NT2/D1 (cell line): ENCODE results near the gene LRRC46.

ENCODE experiments used
- DNase-seq: peaks from one replicate; pipeline ENCODE4 v3.0.0-alpha.2; 2011; ENCODE audit warnings: low read depth, low spot score
- H3K27me3 ChIP-seq: 2 replicates; pipeline ENCODE4 v1.6.0; 2011; ENCODE audit warnings: mild to moderate bottlenecking; ENCODE audit not compliant: insufficient read length, insufficient read depth
- H3K36me3 ChIP-seq: 2 replicates; pipeline ENCODE4 v1.6.1; 2011; ENCODE audit warnings: mild to moderate bottlenecking, low read length, mixed read lengths; ENCODE audit not compliant: insufficient read depth, insufficient read length
- H3K4me1 ChIP-seq: 2 replicates; pipeline ENCODE4 v1.5.1; 2011; ENCODE audit not compliant: insufficient read depth, insufficient read length
- H3K4me3 ChIP-seq: 2 replicates; pipeline ENCODE4 v1.5.1; 2011; ENCODE audit warnings: low read depth; ENCODE audit not compliant: insufficient read length
- H3K9ac ChIP-seq: 2 replicates; pipeline ENCODE4 v1.6.0; 2011; ENCODE audit warnings: low read depth; ENCODE audit not compliant: insufficient read length
- H3K9me3 ChIP-seq: 2 replicates; pipeline ENCODE4 v1.5.1; 2011; ENCODE audit warnings: mild to moderate bottlenecking, low read length; ENCODE audit not compliant: insufficient read depth
- SUZ12 ChIP-seq: IDR thresholded peaks from 2 replicates; pipeline ENCODE4 v1.6.1; 2011; ENCODE audit not compliant: insufficient read length, insufficient read depth; ENCODE audit errors: extremely low read depth
- YY1 ChIP-seq: IDR thresholded peaks from 2 replicates; pipeline ENCODE4 v1.6.1; 2011; ENCODE audit not compliant: insufficient read length, insufficient read depth
- ZNF274 ChIP-seq: IDR thresholded peaks from 2 replicates; pipeline ENCODE4 v1.6.1; 2011; ENCODE audit warnings: mild to moderate bottlenecking, low read depth, low read length

LRRC46 gene

DNA sequence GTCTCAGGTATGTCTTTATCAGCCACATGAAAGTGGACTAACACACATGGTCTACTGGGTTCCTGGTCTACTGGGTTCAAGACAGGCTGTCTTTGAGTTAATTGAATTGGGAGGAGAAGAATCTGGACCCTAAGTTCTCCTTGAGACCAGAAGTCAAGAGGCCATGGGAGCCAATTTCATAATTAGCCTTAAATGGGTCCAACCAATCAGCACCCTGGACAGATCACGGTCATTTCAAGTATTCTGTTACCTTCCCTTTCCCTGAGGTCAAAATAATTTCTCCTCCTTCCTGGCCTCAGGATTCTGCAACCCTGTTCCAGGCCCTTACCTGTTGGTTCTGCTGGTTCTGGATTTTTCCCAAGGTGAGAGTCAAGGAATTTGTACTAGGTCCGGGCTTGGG is 33.7 kb upstream of the LRRC46 start:
- no peak for TF ChIP-seq SUZ12
- TF ChIP-seq ZNF274, result no peak
- TF ChIP-seq YY1, result no peak
- Histone ChIP-seq H3K36me3 (no peaks in the 10 kb centered on the region), H3K4me3 (no peak overlapping the region), H3K9me3 (no peaks in the 10 kb centered on the region), H3K4me1 (no peaks in the 10 kb centered on the region), H3K9ac (no peak overlapping the region), H3K27me3 (peaks cover 30% of the 10 kb centered on the region)
- DNase-seq, result no peak

DNA sequence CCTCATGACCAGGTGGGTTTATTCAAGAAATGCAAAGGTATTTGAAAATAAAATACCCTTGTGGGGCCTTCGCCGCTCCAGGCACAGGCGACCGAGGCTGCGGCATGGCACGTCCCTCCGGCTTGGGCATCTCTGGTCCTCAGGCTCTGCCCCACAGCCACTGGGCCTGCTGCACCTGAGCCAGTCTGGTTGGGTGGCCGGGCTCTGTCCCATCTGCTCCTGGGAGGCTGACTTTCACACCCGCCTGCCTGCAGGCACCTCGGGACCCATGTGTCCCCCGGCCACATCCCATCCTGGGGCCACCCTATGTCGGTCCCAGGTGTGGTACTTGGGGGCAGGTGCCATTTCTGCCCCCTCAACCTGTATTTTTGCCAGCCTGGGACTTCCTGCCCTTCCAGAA is 30.8 kb upstream of the LRRC46 start:
- DNase-seq, result no peak
- no peak for TF ChIP-seq ZNF274
- no peak for TF ChIP-seq YY1
- no peak for TF ChIP-seq SUZ12
- H3K4me3 ChIP-seq, result no peak overlapping the region
- H3K4me1 ChIP-seq, result no peaks in the 10 kb centered on the region
- H3K27me3 ChIP-seq, result peaks cover 3% of the 10 kb centered on the region
- H3K36me3 ChIP-seq, result no peaks in the 10 kb centered on the region
- no peaks in the 10 kb centered on the region for H3K9me3 ChIP-seq
- H3K9ac ChIP-seq, result no peak overlapping the region

DNA sequence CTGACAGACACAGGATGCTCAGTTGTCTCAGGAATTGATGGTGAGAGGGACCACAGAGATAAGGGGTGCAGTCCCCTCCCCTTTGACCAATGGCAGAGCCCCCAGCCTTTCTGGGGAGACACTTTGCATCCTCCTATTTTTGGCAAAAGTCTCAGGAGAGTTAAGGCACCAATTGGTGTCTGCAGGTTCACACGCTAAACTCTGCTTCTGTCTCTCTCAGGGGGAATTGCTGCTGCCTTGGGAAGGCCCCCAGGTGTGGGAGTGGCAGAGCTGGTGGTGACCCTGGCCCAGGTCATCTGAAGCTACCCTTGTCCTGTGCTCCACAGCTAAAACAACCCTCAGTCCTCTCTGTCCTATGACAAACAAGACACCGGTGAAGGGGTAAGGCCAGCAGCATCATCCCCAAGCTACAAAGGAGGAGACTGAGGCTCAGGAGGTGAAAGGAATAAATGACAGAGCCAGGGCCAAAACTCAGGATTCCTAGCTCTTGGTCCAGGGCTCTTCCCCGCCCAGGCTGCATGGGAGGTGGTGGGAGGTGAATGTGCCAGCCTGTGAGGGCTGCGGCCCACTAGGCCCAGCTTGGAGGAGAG is 30.2 kb upstream of the LRRC46 start:
- no peaks in the 10 kb centered on the region for H3K9me3 ChIP-seq
- no peak for DNase-seq

DNA sequence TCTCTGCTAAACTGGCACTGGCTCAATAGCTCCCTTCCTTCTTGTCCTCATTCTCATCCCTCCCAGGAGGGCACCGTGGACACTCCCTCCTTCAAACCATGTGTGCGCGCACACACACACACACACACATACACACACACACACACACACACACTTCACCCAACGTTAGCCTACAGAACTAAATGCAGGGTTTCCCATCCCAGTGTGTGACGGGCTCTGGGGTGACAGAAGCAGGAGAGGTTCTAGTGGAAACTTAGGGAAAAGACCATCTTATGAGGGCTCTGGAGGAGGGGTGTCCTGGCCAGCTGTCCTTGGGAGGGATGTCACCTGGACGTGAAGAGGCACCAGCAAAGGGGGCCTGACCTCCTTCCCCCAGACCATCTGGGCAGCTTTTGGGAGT is 29.6 kb upstream of the LRRC46 start:
- H3K36me3 ChIP-seq, result peaks cover 8% of the 10 kb centered on the region
- no peak for DNase-seq
- no peaks in the 10 kb centered on the region for H3K9me3 ChIP-seq
- H3K4me1 ChIP-seq, result no peaks in the 10 kb centered on the region
- H3K4me3 ChIP-seq, result no peak overlapping the region
- peaks cover 2% of the 10 kb centered on the region for H3K27me3 ChIP-seq
- no peak overlapping the region for H3K9ac ChIP-seq
- no peak for TF ChIP-seq YY1
- TF ChIP-seq SUZ12, result no peak
- no peak for TF ChIP-seq ZNF274

More for the DNA sequence above, 30.2 kb upstream of the LRRC46 start:
- H3K27me3 ChIP-seq, result peaks cover 2% of the 10 kb centered on the region
- H3K9ac ChIP-seq, result no peak overlapping the region
- peaks cover 4% of the 10 kb centered on the region for H3K36me3 ChIP-seq
- no peaks in the 10 kb centered on the region for H3K4me1 ChIP-seq
- H3K4me3 ChIP-seq, result no peak overlapping the region
- TF ChIP-seq YY1, result no peak
- no peak for TF ChIP-seq SUZ12
- no peak for TF ChIP-seq ZNF274

DNA sequence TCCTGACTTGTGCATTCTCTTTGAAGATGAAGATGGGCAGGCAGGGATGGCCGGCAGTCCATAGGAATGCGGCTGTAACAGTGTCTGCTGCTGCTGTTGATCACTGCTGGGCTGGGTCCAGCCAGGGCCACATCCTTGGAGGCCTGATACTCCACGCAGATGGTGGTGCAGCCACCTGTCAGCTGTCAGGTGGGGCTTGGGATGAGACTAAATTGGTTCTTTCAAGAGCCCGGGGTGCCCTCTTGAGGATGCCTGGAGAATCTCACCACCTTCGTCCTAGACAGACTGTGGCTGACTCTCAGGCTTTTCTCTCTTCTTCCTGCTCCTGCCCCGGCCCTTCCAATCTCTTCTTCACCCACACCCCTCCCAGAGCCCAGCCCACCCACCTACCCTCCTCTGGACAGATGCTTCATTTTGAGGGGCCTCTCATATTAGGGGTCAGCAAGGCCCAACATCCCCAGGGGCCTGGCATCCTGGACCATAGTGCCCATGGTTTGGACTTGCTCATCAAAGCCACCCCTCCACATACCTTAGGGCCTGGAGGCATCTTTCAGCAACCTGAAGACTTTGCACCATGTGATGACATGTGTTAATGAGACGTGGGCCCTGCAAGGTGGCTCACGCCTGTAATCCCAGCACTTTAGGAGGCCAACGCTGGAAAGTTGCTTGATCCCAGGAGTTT is 29.0 kb upstream of the LRRC46 start:
- TF ChIP-seq ZNF274 (no peak), SUZ12 (no peak)
- no peak overlapping the region for H3K9ac ChIP-seq
- no peaks in the 10 kb centered on the region for H3K9me3 ChIP-seq
- peaks cover 2% of the 10 kb centered on the region for H3K27me3 ChIP-seq
- H3K4me3 ChIP-seq, result no peak overlapping the region
- peaks cover 14% of the 10 kb centered on the region for H3K36me3 ChIP-seq
- DNase-seq, result no peak
- H3K4me1 ChIP-seq, result no peaks in the 10 kb centered on the region

DNA sequence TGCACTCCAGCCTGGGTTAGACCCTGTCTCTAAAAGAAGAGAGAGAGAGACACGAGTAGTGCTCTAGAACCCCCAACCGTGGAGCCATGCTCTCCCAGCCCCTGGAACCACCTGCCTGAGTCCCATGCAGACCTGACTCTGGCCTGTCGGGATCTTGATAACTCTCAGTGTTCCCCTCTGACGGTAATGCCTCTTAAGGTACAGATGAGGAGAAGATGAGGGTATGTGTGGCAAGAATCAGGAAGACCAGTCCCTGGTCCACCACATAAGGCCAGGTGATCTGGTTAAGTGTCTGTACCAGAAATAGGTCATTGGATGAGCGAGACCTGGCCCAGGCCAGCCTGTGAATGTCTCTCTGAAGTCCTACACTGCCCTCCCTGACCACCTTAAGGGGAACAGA is 28.3 kb upstream of the LRRC46 start:
- Histone ChIP-seq H3K27me3 (peaks cover 2% of the 10 kb centered on the region), H3K9me3 (no peaks in the 10 kb centered on the region), H3K4me3 (no peak overlapping the region), H3K9ac (no peak overlapping the region), H3K36me3 (peaks cover 21% of the 10 kb centered on the region), H3K4me1 (no peaks in the 10 kb centered on the region)
- TF ChIP-seq SUZ12 (no peak), YY1 (no peak), ZNF274 (no peak)
- DNase-seq, result no peak

DNA sequence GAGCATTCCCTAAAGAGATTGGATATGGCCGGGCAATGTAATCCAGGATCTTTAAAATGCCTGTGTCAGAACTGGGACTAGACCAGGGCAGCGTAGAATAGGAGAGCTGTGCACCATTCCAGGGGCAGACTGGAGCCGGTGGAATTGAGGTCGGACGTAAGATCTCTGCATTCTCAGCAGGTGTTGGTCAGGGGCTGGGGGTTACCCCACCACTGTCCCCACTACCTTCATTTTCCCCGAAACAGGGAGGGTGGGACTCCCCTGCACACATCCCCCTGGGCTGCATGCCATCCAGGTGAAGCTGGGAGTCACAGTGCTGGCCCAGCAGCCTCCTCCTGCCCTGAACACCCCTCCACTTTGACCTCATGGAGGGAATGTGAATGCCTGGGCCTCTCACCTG is 27.7 kb upstream of the LRRC46 start:
- no peak overlapping the region for H3K4me3 ChIP-seq
- H3K9me3 ChIP-seq, result no peaks in the 10 kb centered on the region
- no peaks in the 10 kb centered on the region for H3K4me1 ChIP-seq
- no peak overlapping the region for H3K9ac ChIP-seq
- peaks cover 2% of the 10 kb centered on the region for H3K27me3 ChIP-seq
- peaks cover 26% of the 10 kb centered on the region for H3K36me3 ChIP-seq
- TF ChIP-seq SUZ12, result no peak
- no peak for DNase-seq

DNA sequence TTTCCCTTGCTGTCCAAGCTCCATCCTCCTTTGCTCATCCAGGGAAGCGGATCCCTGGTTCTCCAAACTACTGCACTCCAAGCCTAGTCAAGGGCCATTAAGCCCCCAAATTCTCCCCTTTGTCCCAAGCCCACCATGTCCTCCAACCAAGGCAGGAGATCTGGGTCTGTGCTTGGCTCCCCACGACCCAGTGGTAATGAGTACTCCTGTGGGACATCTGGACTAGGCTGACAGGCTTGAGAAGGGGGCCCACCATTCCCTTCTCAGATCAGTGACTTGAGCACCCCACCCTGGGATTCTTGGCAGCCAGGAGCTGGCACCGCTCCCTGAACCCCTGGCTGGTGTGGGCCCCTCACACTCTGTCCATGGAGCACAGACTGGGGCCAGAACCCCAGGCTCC is 27.0 kb upstream of the LRRC46 start:
- H3K9me3 ChIP-seq, result no peaks in the 10 kb centered on the region
- peaks cover 2% of the 10 kb centered on the region for H3K27me3 ChIP-seq
- H3K4me3 ChIP-seq, result no peak overlapping the region
- TF ChIP-seq SUZ12 (no peak), YY1 (no peak), ZNF274 (no peak)
- H3K9ac ChIP-seq, result no peak overlapping the region
- peaks cover 33% of the 10 kb centered on the region for H3K36me3 ChIP-seq
- no peak for DNase-seq
- H3K4me1 ChIP-seq, result no peaks in the 10 kb centered on the region
